Keratinocyte (primary cell): ENCODE data around the gene ACAD10.

ENCODE experiments used
- EZH2 ChIP-seq: IDR thresholded peaks from one replicate; pipeline ENCODE4 v1.6.1; 2012; ENCODE audit warnings: inconsistent platforms, mild to moderate bottlenecking, low read length, moderate library complexity
- TF ChIP-seq, protein P1 (sequence below), 3 experiments: IDR thresholded peaks in 1 of 3; conservative IDR thresholded peaks in 1 of 3; optimal IDR thresholded peaks in 1 of 3; 2 replicates in 2 of 3; 3 replicates in 1 of 3; pipeline versions ENCODE3 to v1.5.1; 2011; ENCODE audit warnings: low read length in 3 of 3, mild to moderate bottlenecking in 3 of 3, moderate library complexity in 2 of 3, control low read depth in 1 of 3, inconsistent platforms in 1 of 3; ENCODE audit not compliant: insufficient read depth in 2 of 3; ENCODE audit errors: extremely low read depth in 1 of 3

- TF ChIP-seq, protein P1, sequence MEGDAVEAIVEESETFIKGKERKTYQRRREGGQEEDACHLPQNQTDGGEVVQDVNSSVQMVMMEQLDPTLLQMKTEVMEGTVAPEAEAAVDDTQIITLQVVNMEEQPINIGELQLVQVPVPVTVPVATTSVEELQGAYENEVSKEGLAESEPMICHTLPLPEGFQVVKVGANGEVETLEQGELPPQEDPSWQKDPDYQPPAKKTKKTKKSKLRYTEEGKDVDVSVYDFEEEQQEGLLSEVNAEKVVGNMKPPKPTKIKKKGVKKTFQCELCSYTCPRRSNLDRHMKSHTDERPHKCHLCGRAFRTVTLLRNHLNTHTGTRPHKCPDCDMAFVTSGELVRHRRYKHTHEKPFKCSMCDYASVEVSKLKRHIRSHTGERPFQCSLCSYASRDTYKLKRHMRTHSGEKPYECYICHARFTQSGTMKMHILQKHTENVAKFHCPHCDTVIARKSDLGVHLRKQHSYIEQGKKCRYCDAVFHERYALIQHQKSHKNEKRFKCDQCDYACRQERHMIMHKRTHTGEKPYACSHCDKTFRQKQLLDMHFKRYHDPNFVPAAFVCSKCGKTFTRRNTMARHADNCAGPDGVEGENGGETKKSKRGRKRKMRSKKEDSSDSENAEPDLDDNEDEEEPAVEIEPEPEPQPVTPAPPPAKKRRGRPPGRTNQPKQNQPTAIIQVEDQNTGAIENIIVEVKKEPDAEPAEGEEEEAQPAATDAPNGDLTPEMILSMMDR (optimal IDR thresholded peaks at IDR 0.05 in 1 of 3, IDR thresholded peaks at IDR 0.05 in 1 of 3, conservative IDR thresholded peaks at IDR 0.05 in 1 of 3; ENCODE audit: extremely low read depth in 1 of 3, insufficient read depth in 2 of 3, low read length in 3 of 3): no peak
- no peak for TF ChIP-seq EZH2
These were observed 68.8 kb downstream of the ACAD10 start for GRCh38 chr12:111754671-111755070.
